H9 (cell line): ENCODE results near the gene TAF13. TPM values are rescaled to one million over a fixed set of nuclear protein-coding genes. Genes with fewer than 3 reads are reported as not detected.

Source experiments
- DNase-seq: peaks from one replicate; pipeline ENCODE4 v3.0.0-alpha.2; 2017
- H2AFZ ChIP-seq: one replicate; pipeline ENCODE4 v1.6.1; 2013; ENCODE audit warnings: mild to moderate bottlenecking, low read length, control low read depth, moderate library complexity
- H2AK5ac ChIP-seq: 2 replicates; pipeline ENCODE4 v1.6.1; 2013; ENCODE audit warnings: low read length, control low read depth, mixed read lengths; ENCODE audit not compliant: insufficient read length
- H2BK120ac ChIP-seq: one replicate; pipeline ENCODE4 v1.6.1; 2013; ENCODE audit warnings: low read depth, mild to moderate bottlenecking, low read length, control low read depth, inconsistent platforms; ENCODE audit not compliant: poor library complexity, severe bottlenecking
- H2BK12ac ChIP-seq: 2 replicates; pipeline ENCODE4 v1.6.1; 2013; ENCODE audit warnings: low read length, control low read depth, mixed read lengths, low read depth; ENCODE audit not compliant: insufficient read length
- H2BK15ac ChIP-seq: 2 replicates; pipeline ENCODE4 v1.6.1; 2013; ENCODE audit warnings: low read depth, low read length, control low read depth
- H2BK20ac ChIP-seq: one replicate; pipeline ENCODE4 v1.6.1; 2013; ENCODE audit warnings: low read depth, mild to moderate bottlenecking, low read length, control low read depth, inconsistent platforms; ENCODE audit not compliant: poor library complexity, severe bottlenecking
- H2BK5ac ChIP-seq: 2 replicates; pipeline ENCODE4 v1.6.1; 2013; ENCODE audit warnings: low read length, control low read depth, mixed read lengths; ENCODE audit not compliant: insufficient read length
- H3K14ac ChIP-seq: 2 replicates; pipeline ENCODE4 v1.6.1; 2013; ENCODE audit warnings: low read length, control low read depth; ENCODE audit not compliant: insufficient read depth
- H3K18ac ChIP-seq: 2 replicates; pipeline ENCODE4 v1.6.1; 2013; ENCODE audit warnings: low read depth, mild to moderate bottlenecking, mixed read lengths, low read length, control low read depth; ENCODE audit not compliant: insufficient read length
- H3K23ac ChIP-seq: 2 replicates; pipeline ENCODE4 v1.6.1; 2013; ENCODE audit warnings: low read length, control low read depth, mixed read lengths, low read depth; ENCODE audit not compliant: insufficient read length
- H3K23me2 ChIP-seq: 2 replicates; pipeline ENCODE4 v1.6.1; 2013; ENCODE audit warnings: low read depth, mild to moderate bottlenecking, mixed read lengths, low read length, control low read depth; ENCODE audit not compliant: insufficient read length, poor library complexity, severe bottlenecking
- H3K27ac ChIP-seq: 2 replicates; pipeline ENCODE4 v1.5.1; 2013; ENCODE audit warnings: low read length, control low read depth, mixed read lengths, low read depth; ENCODE audit not compliant: insufficient read length
- H3K27me3 ChIP-seq: 2 replicates; pipeline ENCODE4 v1.6.1; 2013; ENCODE audit warnings: low read length, control low read depth, inconsistent platforms; ENCODE audit not compliant: insufficient read depth
- H3K4ac ChIP-seq: 2 replicates; pipeline ENCODE4 v1.6.1; 2013; ENCODE audit warnings: low read depth, mild to moderate bottlenecking, control low read depth, inconsistent platforms, low read length, moderate library complexity
- H3K4me1 ChIP-seq: 2 replicates; pipeline ENCODE4 v1.6.1; 2013; ENCODE audit warnings: low read length, control low read depth, inconsistent platforms; ENCODE audit not compliant: insufficient read depth
- H3K4me2 ChIP-seq: 2 replicates; pipeline ENCODE4 v1.6.1; 2013; ENCODE audit warnings: low read length, control low read depth, mixed read lengths; ENCODE audit not compliant: insufficient read length, insufficient read depth
- H3K56ac ChIP-seq: 2 replicates; pipeline ENCODE4 v1.6.1; 2013; ENCODE audit warnings: low read depth, mild to moderate bottlenecking, mixed read lengths, low read length, control low read depth; ENCODE audit not compliant: insufficient read length
- H3K79me1 ChIP-seq: 2 replicates; pipeline ENCODE4 v1.6.1; 2013; ENCODE audit warnings: low read depth, mild to moderate bottlenecking, moderate library complexity, low read length, control low read depth, inconsistent platforms; ENCODE audit not compliant: insufficient read depth, poor library complexity, severe bottlenecking
- H3K79me2 ChIP-seq: 2 replicates; pipeline ENCODE4 v1.6.1; 2013; ENCODE audit warnings: low read length, control low read depth, inconsistent platforms; ENCODE audit not compliant: insufficient read depth
- H3K9ac ChIP-seq: 2 replicates; pipeline ENCODE4 v1.6.1; 2013; ENCODE audit warnings: low read length, control low read depth, mixed read lengths; ENCODE audit not compliant: insufficient read length; ENCODE audit errors: extremely low read depth
- H3K9me3 ChIP-seq: one replicate; pipeline ENCODE4 v1.6.1; 2013; ENCODE audit warnings: low read depth, low read length, inconsistent platforms; ENCODE audit not compliant: control insufficient read depth
- H3T11ph ChIP-seq: one replicate; pipeline ENCODE4 v1.6.1; 2013; ENCODE audit warnings: mild to moderate bottlenecking, low read length, control low read depth, inconsistent platforms
- H4K20me1 ChIP-seq: one replicate; pipeline ENCODE4 v1.6.1; 2013; ENCODE audit not compliant: control insufficient read depth, insufficient read length, insufficient read depth
- H4K5ac ChIP-seq: 2 replicates; pipeline ENCODE4 v1.6.1; 2013; ENCODE audit warnings: low read depth, mild to moderate bottlenecking, mixed read lengths, low read length, control low read depth; ENCODE audit not compliant: insufficient read length
- H4K8ac ChIP-seq: replicated peaks from 2 replicates; pipeline ENCODE4 v1.6.1; 2013; ENCODE audit warnings: low read length, control low read depth, mixed read lengths, low read depth; ENCODE audit not compliant: insufficient read length
- H4K91ac ChIP-seq: 2 replicates; pipeline ENCODE4 v1.6.1; 2013; ENCODE audit warnings: low read depth, mild to moderate bottlenecking, moderate library complexity, mixed read lengths, low read length, control low read depth; ENCODE audit not compliant: insufficient read length
- H3K27ac Mint-ChIP-seq, 3 experiments: 2 replicates in 2 of 3; 3 replicates in 1 of 3; pipeline ENCODE4 v1.8.0; 2020 to 2021; ENCODE audit warnings: mixed read lengths in 3 of 3, mild to moderate bottlenecking in 1 of 3, moderate library complexity in 1 of 3
- H3K27me3 Mint-ChIP-seq: 2 replicates; pipeline ENCODE4 v1.8.0; 2021; ENCODE audit warnings: low read depth, mild to moderate bottlenecking, moderate library complexity, mixed read lengths
- H3K36me3 Mint-ChIP-seq, 3 experiments: 2 replicates in 2 of 3; 3 replicates in 1 of 3; pipeline ENCODE4 v1.8.0; 2020 to 2021; ENCODE audit warnings: low read depth in 3 of 3, mixed read lengths in 3 of 3; ENCODE audit not compliant: insufficient read depth in 1 of 3
- H3K4me1 Mint-ChIP-seq, 2 experiments: 2 replicates each; pipeline ENCODE4 v1.8.0; 2020; ENCODE audit warnings: mixed read lengths in 2 of 2
- H3K4me3 Mint-ChIP-seq, 2 experiments: 2 replicates in 1 of 2; 3 replicates in 1 of 2; pipeline ENCODE4 v1.8.0; 2020 to 2021; ENCODE audit warnings: mild to moderate bottlenecking in 2 of 2, mixed read lengths in 2 of 2, moderate library complexity in 1 of 2
- H3K9me3 Mint-ChIP-seq, 2 experiments: 2 replicates in 1 of 2; 3 replicates in 1 of 2; pipeline ENCODE4 v1.8.0; 2020; ENCODE audit warnings: mild to moderate bottlenecking in 2 of 2, mixed read lengths in 2 of 2, moderate library complexity in 1 of 2
- WGBS: extraction: QIAGEN DNeasy Blood & Tissue Kit; methylation state at CpG from one replicate; pipeline ENCODE4 v1.1.7; 2013; ENCODE audit warnings: missing lambda C conversion rate, low lambda C conversion rate, mixed read lengths; ENCODE audit not compliant: insufficient read length; ENCODE audit errors: extremely low coverage; 5-methylcytosine and 5-hydroxymethylcytosine counted together
- total RNA-seq: library from RNA; stranded (reverse); gene quantifications from 2 replicates; pipeline ENCODE4 v1.2.1, GENCODE V29; 2021
- TF ChIP-seq, protein P1 (sequence below): fragments of 200-600 bp; sonication (generic); conservative IDR thresholded peaks from 3 replicates; pipeline ENCODE4 v1.8.0; 2021; ENCODE audit warnings: antibody characterized with exemption, mild to moderate bottlenecking

The TAF13 gene
- total RNA-seq, 1 experiment from 2014 or later, result 50.9 TPM

DNA sequence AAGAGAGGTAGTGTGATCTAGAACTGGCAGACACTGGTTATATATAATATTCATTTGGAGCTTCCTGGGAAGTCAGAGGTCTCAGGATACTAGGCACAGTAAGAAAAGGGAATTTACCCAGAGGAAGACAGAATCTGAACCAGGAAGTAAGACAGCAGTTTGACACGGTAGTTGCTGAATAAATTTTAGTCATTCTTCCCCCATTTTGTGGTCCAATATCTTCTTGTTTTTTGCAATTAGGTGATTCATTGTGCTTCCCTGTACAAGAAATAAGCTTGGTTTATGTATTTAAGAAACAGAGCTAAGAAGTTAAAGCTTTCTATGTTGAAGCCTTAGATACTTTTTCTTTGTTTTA lies 16.0 kb upstream of the TAF13 start:
- Mint-ChIP-seq H3K4me3 (peak overlapping the region; percentile 91 to 92), H3K27me3 (no peaks in the 10 kb centered on the region; the same call in 1 of the 2 replicates), H3K4me1 (peaks cover 20 to 24% of the 10 kb centered on the region in 2 experiments), H3K36me3 (peaks cover 0 to 17% (median 13%) of the 10 kb centered on the region in 3 experiments; a peak in 5 of 7 replicates), H3K27ac (peak overlapping the region in 1 of 3 experiments; percentile 96; a peak in 3 of 7 replicates), H3K9me3 (no peaks in the 10 kb centered on the region; a peak in 1 of 5 replicates)
- H2BK120ac ChIP-seq, result no peak overlapping the region
- no peaks in the 10 kb centered on the region for H4K20me1 ChIP-seq
- H3K23ac ChIP-seq, result no peak overlapping the region
- no peak for DNase-seq
- no peak overlapping the region for H2AFZ ChIP-seq
- H2BK12ac ChIP-seq, result no peak overlapping the region
- no peak overlapping the region for H4K91ac ChIP-seq
- WGBS, result no CpG with 5 or more reads among the region's 1 CpG
- H3K27ac ChIP-seq, result no peak overlapping the region
- H2BK15ac ChIP-seq, result no peak overlapping the region
- no peak overlapping the region for H4K8ac ChIP-seq
- no peak overlapping the region for H3K56ac ChIP-seq
- no peak overlapping the region for H3K14ac ChIP-seq
- H3K9ac ChIP-seq, result peak overlapping the region; percentile 82
- no peak overlapping the region for H2BK5ac ChIP-seq
- H2BK20ac ChIP-seq, result no peak overlapping the region
- H3K23me2 ChIP-seq, result peaks cover 6% of the 10 kb centered on the region
- H3K79me1 ChIP-seq, result no peaks in the 10 kb centered on the region
- no peaks in the 10 kb centered on the region for H3K27me3 ChIP-seq
- H2AK5ac ChIP-seq, result no peak overlapping the region
- TF ChIP-seq, protein P1, sequence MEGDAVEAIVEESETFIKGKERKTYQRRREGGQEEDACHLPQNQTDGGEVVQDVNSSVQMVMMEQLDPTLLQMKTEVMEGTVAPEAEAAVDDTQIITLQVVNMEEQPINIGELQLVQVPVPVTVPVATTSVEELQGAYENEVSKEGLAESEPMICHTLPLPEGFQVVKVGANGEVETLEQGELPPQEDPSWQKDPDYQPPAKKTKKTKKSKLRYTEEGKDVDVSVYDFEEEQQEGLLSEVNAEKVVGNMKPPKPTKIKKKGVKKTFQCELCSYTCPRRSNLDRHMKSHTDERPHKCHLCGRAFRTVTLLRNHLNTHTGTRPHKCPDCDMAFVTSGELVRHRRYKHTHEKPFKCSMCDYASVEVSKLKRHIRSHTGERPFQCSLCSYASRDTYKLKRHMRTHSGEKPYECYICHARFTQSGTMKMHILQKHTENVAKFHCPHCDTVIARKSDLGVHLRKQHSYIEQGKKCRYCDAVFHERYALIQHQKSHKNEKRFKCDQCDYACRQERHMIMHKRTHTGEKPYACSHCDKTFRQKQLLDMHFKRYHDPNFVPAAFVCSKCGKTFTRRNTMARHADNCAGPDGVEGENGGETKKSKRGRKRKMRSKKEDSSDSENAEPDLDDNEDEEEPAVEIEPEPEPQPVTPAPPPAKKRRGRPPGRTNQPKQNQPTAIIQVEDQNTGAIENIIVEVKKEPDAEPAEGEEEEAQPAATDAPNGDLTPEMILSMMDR, result no peak
- peak overlapping the region; percentile 42 for H3K4me2 ChIP-seq
- H3K79me2 ChIP-seq, result 0 out of 2 replicates have a peak, but pooled peaks cover 2% of the 10 kb centered on the region
- no peak overlapping the region for H3K4ac ChIP-seq
- no peaks in the 10 kb centered on the region for H3K4me1 ChIP-seq
- H3K9me3 ChIP-seq, result no peaks in the 10 kb centered on the region
- H3K18ac ChIP-seq, result no peak overlapping the region
- no peak overlapping the region for H4K5ac ChIP-seq
- H3T11ph ChIP-seq, result no peak overlapping the region
